GM19455 (cell line): Measurements from ENCODE around the gene ATP8B4.

Experiments
- ATAC-seq: cut with Tn5 transposase; IDR thresholded peaks from one replicate; pipeline ENCODE4 v1.9.1; 2021; ENCODE audit not compliant: unreplicated experiment

The ATP8B4 gene

GRCh38 chr15:50065279-50065678, 53.8 kb downstream of the ATP8B4 start:
- no peak for ATAC-seq

GRCh38 chr15:50064673-50065072, 54.4 kb downstream of the ATP8B4 start:
- no peak for ATAC-seq

GRCh38 chr15:50063226-50063625, 55.8 kb downstream of the ATP8B4 start:
- ATAC-seq = no peak

GRCh38 chr15:50061503-50061902, 57.5 kb downstream of the ATP8B4 start:
- no peak for ATAC-seq

GRCh38 chr15:50059883-50060282, 59.1 kb downstream of the ATP8B4 start:
- no peak for ATAC-seq

GRCh38 chr15:50059203-50059772, 59.7 kb downstream of the ATP8B4 start:
- no peak for ATAC-seq

- no peak for ATAC-seq
Observed at GRCh38 chr15:50057905-50058639, 61.0 kb downstream of the ATP8B4 start.

GRCh38 chr15:50057196-50057595, 61.8 kb downstream of the ATP8B4 start:
- no peak for ATAC-seq

GRCh38 chr15:50055750-50056157, 63.3 kb downstream of the ATP8B4 start:
- no peak for ATAC-seq

- no peak for ATAC-seq
Observed at GRCh38 chr15:50055332-50055731, 63.7 kb downstream of the ATP8B4 start.

- ATAC-seq = no peak
Observed at GRCh38 chr15:50053055-50053856, 65.8 kb downstream of the ATP8B4 start.

GRCh38 chr15:50051811-50052419, 67.1 kb downstream of the ATP8B4 start:
- ATAC-seq = no peak

- ATAC-seq = no peak
Observed at GRCh38 chr15:50050986-50051743, 67.9 kb downstream of the ATP8B4 start.

- no peak for ATAC-seq
Observed at GRCh38 chr15:50049871-50050270, 69.2 kb downstream of the ATP8B4 start.

GRCh38 chr15:50046867-50047266, 72.2 kb downstream of the ATP8B4 start:
- ATAC-seq = no peak

GRCh38 chr15:50046159-50046558, 72.9 kb downstream of the ATP8B4 start:
- ATAC-seq = peak; percentile 68

- no peak for ATAC-seq
Observed at GRCh38 chr15:50044904-50045303, 74.1 kb downstream of the ATP8B4 start.

GRCh38 chr15:50044406-50044805, 74.6 kb downstream of the ATP8B4 start:
- no peak for ATAC-seq

GRCh38 chr15:50042775-50043174, 76.3 kb downstream of the ATP8B4 start:
- ATAC-seq = no peak

- ATAC-seq = no peak
Observed at GRCh38 chr15:50030456-50030855, 88.6 kb downstream of the ATP8B4 start.

GRCh38 chr15:50028326-50028725, 90.7 kb downstream of the ATP8B4 start:
- no peak for ATAC-seq
